CD4-positive, alpha-beta memory T cell (primary cell): ENCODE measurements around the gene SCOC. TPM values are rescaled to one million over a fixed set of nuclear protein-coding genes. Genes with fewer than 3 reads are reported as not detected.

Source experiments
- CTCF ChIA-PET: fragments of 350-600 bp; sonication (Branson Sonifier 250); formaldehyde crosslinking; loops from one replicate; lab custom pipeline; 2021; ENCODE audit warnings: inconsistent platforms; ENCODE audit not compliant: partially characterized antibody; lab: Charles Lee
- POLR2A ChIA-PET: fragments of 350-600 bp; sonication (Branson Sonifier 250); formaldehyde crosslinking; loops from one replicate; lab custom pipeline; 2021; ENCODE audit not compliant: partially characterized antibody; lab: Charles Lee
- DNase-seq, 5 donors: peaks; one replicate each; pipeline versions ENCODE4 v3.0.0 to v3.0.0-alpha.2; 2020 to 2022; ENCODE audit warnings: mixed read lengths in 1 of 5
- H3K27ac ChIP-seq: one replicate; pipeline ENCODE4 v1.7.0; 2013; ENCODE audit warnings: low read depth, low read length
- H3K27me3 ChIP-seq: 2 replicates; pipeline ENCODE4 v1.7.0; 2013; ENCODE audit warnings: mild to moderate bottlenecking, low read length, moderate library complexity; ENCODE audit not compliant: insufficient read depth
- H3K36me3 ChIP-seq: 2 replicates; pipeline ENCODE4 v1.7.0; 2013; ENCODE audit warnings: mild to moderate bottlenecking, low read length, moderate library complexity; ENCODE audit not compliant: insufficient read depth
- H3K4me1 ChIP-seq: 2 replicates; pipeline ENCODE4 v1.7.0; 2013; ENCODE audit warnings: mild to moderate bottlenecking, low read length, moderate library complexity; ENCODE audit not compliant: insufficient read depth
- H3K4me3 ChIP-seq, 2 donors: one replicate each; pipeline ENCODE4 v1.7.0; 2013; ENCODE audit warnings: low read length in 2 of 2, mild to moderate bottlenecking in 1 of 2
- H3K9me3 ChIP-seq, 2 donors: one replicate each; pipeline ENCODE4 v1.7.0; 2013; ENCODE audit warnings: low read length in 2 of 2, control low read depth in 1 of 2; ENCODE audit not compliant: control insufficient read depth in 1 of 2
- H3K27ac Mint-ChIP-seq, 7 donors: one replicate each; pipeline ENCODE4 v1.8.0; 2020 to 2021; ENCODE audit warnings: mixed read lengths in 7 of 7, mild to moderate bottlenecking in 6 of 7, inconsistent platforms in 3 of 7, moderate library complexity in 3 of 7
- H3K27me3 Mint-ChIP-seq, 2 donors: one replicate each; pipeline ENCODE4 v1.8.0; 2020 to 2021; ENCODE audit warnings: mixed read lengths in 2 of 2
- H3K36me3 Mint-ChIP-seq, 2 donors: one replicate each; pipeline ENCODE4 v1.8.0; 2020 to 2021; ENCODE audit warnings: mixed read lengths in 2 of 2, inconsistent platforms in 1 of 2, mild to moderate bottlenecking in 1 of 2
- H3K4me1 Mint-ChIP-seq, 4 donors: one replicate each; pipeline ENCODE4 v1.8.0; 2020 to 2021; ENCODE audit warnings: mixed read lengths in 4 of 4, mild to moderate bottlenecking in 1 of 4
- H3K4me3 Mint-ChIP-seq, 8 donors: one replicate each; pipeline ENCODE4 v1.8.0; 2020 to 2021; ENCODE audit warnings: mixed read lengths in 8 of 8, mild to moderate bottlenecking in 7 of 8, moderate library complexity in 6 of 8, inconsistent platforms in 3 of 8
- H3K9me3 Mint-ChIP-seq, 8 donors: one replicate each; pipeline ENCODE4 v1.8.0; 2020 to 2021; ENCODE audit warnings: mixed read lengths in 8 of 8, mild to moderate bottlenecking in 5 of 8, inconsistent platforms in 3 of 8, moderate library complexity in 1 of 8
- intact Hi-C: fragments of 100-400 bp; cut with micrococcal nuclease; formaldehyde crosslinking; loops from one replicate; pipeline ENCODE4 v1.15.1; 2023
- polyA plus RNA-seq, 2 donors: library from polyadenylated mRNA; unstranded; fragments of 300-500 nt; fragmentation: Illumina TruSeq; gene quantifications; one replicate each; pipeline ENCODE4 v1.2.3, GENCODE V29; 2021
- total RNA-seq, 2 experiments: library from RNA; stranded (reverse); gene quantifications; one replicate each; pipeline ENCODE4 v1.2.3, GENCODE V29; 2021

Gene SCOC
- total and polyA plus RNA-seq, 4 experiments from 2014 or later: 21.8 to 63.7 (median 27.0) TPM

- Histone ChIP-seq H3K4me3 (no peak overlapping the region), H3K9me3 (no peaks in the 10 kb centered on the region), H3K27me3 (peaks cover 3% of the 10 kb centered on the region), H3K27ac (no peak overlapping the region), H3K36me3 (no peaks in the 10 kb centered on the region), H3K4me1 (no peaks in the 10 kb centered on the region)
- H3K27me3 Mint-ChIP-seq: peaks cover 10 to 15% of the 10 kb centered on the region in 2 donors
- H3K36me3 Mint-ChIP-seq: no peaks in the 10 kb centered on the region
- peaks cover 0 to 6% (median 4%) of the 10 kb centered on the region in 4 donors for H3K4me1 Mint-ChIP-seq
- H3K27ac Mint-ChIP-seq: no peak overlapping the region
- ChIA-PET POLR2A (no interaction called here), CTCF (interaction anchor here (2.0 kb wide), 1 partner anchor 26 kb away, joined by 5 read pairs; no protein-coding TSS in a partner anchor)
- intact Hi-C loops: no loop called here
- DNase-seq: no peak
- no peak overlapping the region for H3K4me3 Mint-ChIP-seq
- peaks cover 0 to 8% (median 0%) of the 10 kb centered on the region in 8 donors for H3K9me3 Mint-ChIP-seq
These were observed 39.9 kb upstream of the SCOC start for GRCh38 chr4:140333523-140333922.

GRCh38 chr4:140335076-140335475 is 38.4 kb upstream of the SCOC start:
- no peak overlapping the region for H3K4me3 Mint-ChIP-seq
- no peaks in the 10 kb centered on the region for H3K36me3 Mint-ChIP-seq
- no peak overlapping the region for H3K27ac Mint-ChIP-seq
- peaks cover 4 to 17% of the 10 kb centered on the region in 2 donors for H3K27me3 Mint-ChIP-seq
- ChIA-PET POLR2A (no interaction called here), CTCF (interaction anchor here (2.0 kb wide), 1 partner anchor 25 kb away, joined by 5 read pairs; no protein-coding TSS in a partner anchor)
- Histone ChIP-seq H3K27ac (no peak overlapping the region), H3K9me3 (no peaks in the 10 kb centered on the region), H3K36me3 (no peaks in the 10 kb centered on the region), H3K27me3 (peaks cover 3% of the 10 kb centered on the region), H3K4me1 (no peaks in the 10 kb centered on the region), H3K4me3 (no peak overlapping the region)
- peaks cover 0 to 6% (median 4%) of the 10 kb centered on the region in 4 donors for H3K4me1 Mint-ChIP-seq
- intact Hi-C loops: no loop called here
- peaks cover 0 to 8% (median 0%) of the 10 kb centered on the region in 8 donors for H3K9me3 Mint-ChIP-seq
- DNase-seq: no peak

GRCh38 chr4:140336730-140337129 is 36.7 kb upstream of the SCOC start:
- CTCF ChIA-PET: no interaction called here

GRCh38 chr4:140342620-140343019 is 30.8 kb upstream of the SCOC start:
- DNase-seq: no peak
- Histone ChIP-seq H3K4me1 (no peaks in the 10 kb centered on the region), H3K4me3 (no peak overlapping the region), H3K27me3 (peaks cover 5% of the 10 kb centered on the region), H3K27ac (no peak overlapping the region), H3K9me3 (no peaks in the 10 kb centered on the region), H3K36me3 (no peaks in the 10 kb centered on the region)
- CTCF ChIA-PET: interaction anchor here (1.4 to 2.8 kb wide), 2 partner anchors 17 to 89 kb away, joined by 4 to 14 read pairs; no protein-coding TSS in a partner anchor
- Mint-ChIP-seq H3K27me3 (peaks cover 10 to 15% of the 10 kb centered on the region in 2 donors), H3K4me1 (peaks cover 0 to 4% (median 4%) of the 10 kb centered on the region in 4 donors), H3K4me3 (no peak overlapping the region), H3K36me3 (no peaks in the 10 kb centered on the region), H3K9me3 (peaks cover 0 to 3% (median 0%) of the 10 kb centered on the region in 8 donors), H3K27ac (no peak overlapping the region)
- intact Hi-C loops: no loop called here
- POLR2A ChIA-PET: no interaction called here

More at GRCh38 chr4:140336730-140337129, 36.7 kb upstream of the SCOC start:
- no peak overlapping the region for H3K27ac ChIP-seq
- H3K9me3 Mint-ChIP-seq: peaks cover 0 to 8% (median 0%) of the 10 kb centered on the region in 8 donors
- H3K4me1 Mint-ChIP-seq: no peaks in the 10 kb centered on the region
- no peaks in the 10 kb centered on the region for H3K9me3 ChIP-seq
- no peak for DNase-seq
- no peaks in the 10 kb centered on the region for H3K36me3 Mint-ChIP-seq
- POLR2A ChIA-PET: no interaction called here
- intact Hi-C loops: no loop called here
- peaks cover 6 to 14% of the 10 kb centered on the region in 2 donors for H3K27me3 Mint-ChIP-seq
- no peaks in the 10 kb centered on the region for H3K36me3 ChIP-seq
- H3K4me3 ChIP-seq: no peak overlapping the region
- no peak overlapping the region for H3K27ac Mint-ChIP-seq
- H3K27me3 ChIP-seq: peaks cover under 1% of the 10 kb centered on the region
- H3K4me3 Mint-ChIP-seq: no peak overlapping the region
- H3K4me1 ChIP-seq: no peaks in the 10 kb centered on the region

GRCh38 chr4:140343303-140343702 is 30.1 kb upstream of the SCOC start:
- intact Hi-C loops: no loop called here

GRCh38 chr4:140344101-140344500 is 29.3 kb upstream of the SCOC start:
- peaks cover 5% of the 10 kb centered on the region for H3K27me3 ChIP-seq
- Mint-ChIP-seq H3K27ac (no peak overlapping the region), H3K4me1 (peaks cover 0 to 4% (median 4%) of the 10 kb centered on the region in 4 donors), H3K36me3 (no peaks in the 10 kb centered on the region), H3K4me3 (no peak overlapping the region), H3K27me3 (peaks cover 10 to 16% of the 10 kb centered on the region in 2 donors), H3K9me3 (peaks cover 0 to 2% (median 0%) of the 10 kb centered on the region in 8 donors)
- H3K4me1 ChIP-seq: no peaks in the 10 kb centered on the region
- H3K27ac ChIP-seq: no peak overlapping the region
- H3K4me3 ChIP-seq: no peak overlapping the region
- no peaks in the 10 kb centered on the region for H3K9me3 ChIP-seq
- no peaks in the 10 kb centered on the region for H3K36me3 ChIP-seq
- intact Hi-C loops: no loop called here
- CTCF ChIA-PET: interaction anchor here (1.0 to 1.3 kb wide), 2 partner anchors 14 to 16 kb away, joined by 3 to 4 read pairs; no protein-coding TSS in a partner anchor
- no peak for DNase-seq
- POLR2A ChIA-PET: no interaction called here

More at GRCh38 chr4:140343303-140343702, 30.1 kb upstream of the SCOC start:
- Histone ChIP-seq H3K27ac (no peak overlapping the region), H3K36me3 (no peaks in the 10 kb centered on the region), H3K9me3 (no peaks in the 10 kb centered on the region), H3K4me1 (no peaks in the 10 kb centered on the region), H3K27me3 (peaks cover 5% of the 10 kb centered on the region), H3K4me3 (no peak overlapping the region)
- ChIA-PET CTCF (interaction anchor here (1.0 kb wide), 1 partner anchor 17 kb away, joined by 3 read pairs; no protein-coding TSS in a partner anchor), POLR2A (no interaction called here)
- H3K27ac Mint-ChIP-seq: no peak overlapping the region
- no peaks in the 10 kb centered on the region for H3K36me3 Mint-ChIP-seq
- H3K4me3 Mint-ChIP-seq: no peak overlapping the region
- peaks cover 0 to 2% (median 0%) of the 10 kb centered on the region in 8 donors for H3K9me3 Mint-ChIP-seq
- H3K27me3 Mint-ChIP-seq: peaks cover 10 to 14% of the 10 kb centered on the region in 2 donors
- peaks cover 0 to 4% (median 4%) of the 10 kb centered on the region in 4 donors for H3K4me1 Mint-ChIP-seq
- DNase-seq: no peak

- Mint-ChIP-seq H3K27me3 (peaks cover 10 to 16% of the 10 kb centered on the region in 2 donors), H3K36me3 (no peaks in the 10 kb centered on the region), H3K27ac (no peak overlapping the region), H3K9me3 (peaks cover 0 to 4% (median 0%) of the 10 kb centered on the region in 8 donors), H3K4me3 (no peak overlapping the region), H3K4me1 (peaks cover 0 to 4% (median 4%) of the 10 kb centered on the region in 4 donors)
- Histone ChIP-seq H3K27me3 (peaks cover 5% of the 10 kb centered on the region), H3K4me1 (no peaks in the 10 kb centered on the region), H3K36me3 (no peaks in the 10 kb centered on the region), H3K4me3 (no peak overlapping the region), H3K9me3 (no peaks in the 10 kb centered on the region), H3K27ac (no peak overlapping the region)
- ChIA-PET CTCF (interaction anchor here (1.3 to 2.0 kb wide), 2 partner anchors 14 to 15 kb away, joined by 4 to 8 read pairs; no protein-coding TSS in a partner anchor), POLR2A (no interaction called here)
- no peak for DNase-seq
- intact Hi-C loops: no loop called here
These were observed 28.8 kb upstream of the SCOC start for GRCh38 chr4:140344621-140345020.
